HCT116 (cell line): ENCODE data around the gene BNIP5. TPM values are rescaled to one million over a fixed set of nuclear protein-coding genes. Genes with fewer than 3 reads are reported as not detected.

Experiments used
- ATAC-seq: fragments of 200-7000 bp; cut with Tn5 transposase; 2 replicates; pipeline ENCODE4 v1.9.1; 2020; ENCODE audit warnings: mild to moderate bottlenecking, moderate library complexity
- BruUV-seq: library from RNA; stranded (reverse); fragments of 400-500 nt; replicated peaks from 2 replicates; lab custom pipeline; 2021; lab: Mats Ljungman, UMichigan
- CTCF ChIA-PET: fragments of 300-600 bp; sonication (Branson Sonifier 250); formaldehyde crosslinking; loops from one replicate; lab custom pipeline; 2021; ENCODE audit warnings: antibody characterized with exemption; lab: Charles Lee
- POLR2A ChIA-PET: fragments of 300-600, 350-600 bp; sonication (Branson Sonifier 250); formaldehyde crosslinking; loops from one replicate; lab custom pipeline; 2021; ENCODE audit warnings: antibody characterized with exemption; lab: Charles Lee
- RAD21 ChIA-PET, 2 experiments: fragments of 300-600 bp; sonication (Branson Sonifier 250); formaldehyde crosslinking; loops; one replicate each; lab custom pipeline; 2023; ENCODE audit warnings: low total read pairs in 2 of 2; ENCODE audit not compliant: uncharacterized antibody in 2 of 2, unreplicated experiment in 2 of 2, low non-redundant PET in 1 of 2; lab: Charles Lee
- DNase-seq: peaks from one replicate; pipeline ENCODE4 v3.0.0-alpha.2; 2010; ENCODE audit warnings: low read depth, low spot score
- H2AFZ ChIP-seq: fragments of 200-600 bp; shearing (Covaris generic), sonication (generic); 2 replicates; pipeline ENCODE4 v1.6.1; 2017; ENCODE audit warnings: low read depth, mixed run types, mixed read lengths, antibody characterized with exemption, low read length; ENCODE audit not compliant: poor library complexity, severe bottlenecking
- H3K27ac ChIP-seq: 2 replicates; pipeline ENCODE4 v1.5.1; 2012; ENCODE audit warnings: low read depth, low read length
- H3K27me3 ChIP-seq: fragments of 200-600 bp; sonication (generic); 2 replicates; pipeline ENCODE4 v1.6.1; 2016; ENCODE audit warnings: mixed run types, low read length, mixed read lengths; ENCODE audit not compliant: insufficient read depth
- H3K36me3 ChIP-seq, 2 experiments: fragments of 200-500 bp in 1 of 2; fragments of 200-600 bp in 1 of 2; sonication (Bioruptor generic) in 1 of 2; sonication (generic) in 1 of 2; 2 replicates each; pipeline versions ENCODE4 v1.5.1 to v1.6.1; 2014 to 2016; ENCODE audit warnings: low read length in 2 of 2, inconsistent platforms in 1 of 2, mixed read lengths in 1 of 2, mixed run types in 1 of 2; ENCODE audit not compliant: insufficient read depth in 2 of 2, control insufficient read depth in 1 of 2
- H3K4me1 ChIP-seq, 2 experiments: fragments of 200-600 bp in 1 of 2; sonication (generic) in 1 of 2; 2 replicates each; pipeline versions ENCODE4 v1.5.1 to v1.6.1; 2012 to 2017; ENCODE audit warnings: low read length in 2 of 2, inconsistent platforms in 1 of 2, mild to moderate bottlenecking in 1 of 2, mixed read lengths in 1 of 2, mixed run types in 1 of 2, moderate library complexity in 1 of 2; ENCODE audit not compliant: insufficient read depth in 2 of 2, control insufficient read depth in 1 of 2
- H3K4me2 ChIP-seq: fragments of 200-600 bp; sonication (generic); 2 replicates; pipeline ENCODE4 v1.6.1; 2017; ENCODE audit warnings: mixed run types, low read length, mixed read lengths
- H3K4me3 ChIP-seq, 2 experiments: fragments of 200-600 bp in 1 of 2; sonication (generic) in 1 of 2; replicated peaks in 1 of 2; 2 replicates each; pipeline ENCODE4 v1.5.1; 2011 to 2016; ENCODE audit warnings: low read length in 2 of 2, control low read depth in 1 of 2, low read depth in 1 of 2, mild to moderate bottlenecking in 1 of 2, mixed read lengths in 1 of 2, mixed run types in 1 of 2
- H3K79me2 ChIP-seq: fragments of 200-600 bp; sonication (generic); 2 replicates; pipeline ENCODE4 v1.6.1; 2017; ENCODE audit warnings: mild to moderate bottlenecking, mixed run types, low read length, moderate library complexity, mixed read lengths; ENCODE audit not compliant: insufficient read depth
- H3K9ac ChIP-seq: fragments of 200-600 bp; sonication (generic); 2 replicates; pipeline ENCODE4 v1.6.1; 2016; ENCODE audit warnings: low read length, mixed read lengths
- H3K9me2 ChIP-seq: fragments of 200-600 bp; sonication (generic), shearing (Covaris generic); 2 replicates; pipeline ENCODE4 v1.6.1; 2017; ENCODE audit warnings: mixed run types, mild to moderate bottlenecking, moderate library complexity; ENCODE audit not compliant: insufficient read depth
- H3K9me3 ChIP-seq, 2 experiments: fragments of 200-500 bp in 1 of 2; fragments of 200-600 bp in 1 of 2; sonication (Bioruptor generic) in 1 of 2; sonication (generic) in 1 of 2; 2 replicates each; pipeline ENCODE4 v1.6.1; 2014 to 2017; ENCODE audit warnings: low read length in 2 of 2, mixed read lengths in 2 of 2, inconsistent platforms in 1 of 2, low read depth in 1 of 2, mild to moderate bottlenecking in 1 of 2, mixed run types in 1 of 2, moderate library complexity in 1 of 2; ENCODE audit not compliant: control insufficient read depth in 1 of 2, insufficient read depth in 1 of 2
- H4K20me1 ChIP-seq: fragments of 200-600 bp; sonication (generic), shearing (Covaris generic); 2 replicates; pipeline ENCODE4 v1.6.1; 2017; ENCODE audit warnings: mixed run types, mild to moderate bottlenecking, moderate library complexity; ENCODE audit not compliant: insufficient read depth
- CBX3 ChIP-seq: IDR thresholded peaks from 2 replicates; pipeline ENCODE4 v1.6.1; 2012; ENCODE audit warnings: low read depth
- EZH2phosphoT487 ChIP-seq: fragments of 200-600 bp; IDR thresholded peaks from 2 replicates; pipeline ENCODE4 v1.6.1; 2018; ENCODE audit warnings: antibody characterized with exemption, borderline replicate concordance
- FOSL1 ChIP-seq: IDR thresholded peaks from 2 replicates; pipeline ENCODE4 v1.6.1; 2012; ENCODE audit warnings: low read depth
- REST ChIP-seq: IDR thresholded peaks from 2 replicates; pipeline ENCODE4 v1.6.1; 2012; ENCODE audit warnings: low read depth
- SP1 ChIP-seq: IDR thresholded peaks from 2 replicates; pipeline ENCODE4 v1.6.1; 2012; ENCODE audit warnings: low read depth
- SRF ChIP-seq: IDR thresholded peaks from 2 replicates; pipeline ENCODE4 v1.6.1; 2012; ENCODE audit warnings: low read depth
- YY1 ChIP-seq: IDR thresholded peaks from 2 replicates; pipeline ENCODE4 v1.6.1; 2011; ENCODE audit warnings: low read length, low read depth, moderate library complexity, mild to moderate bottlenecking; ENCODE audit not compliant: insufficient replicate concordance; ENCODE audit errors: extremely low read depth
- ZNF274 ChIP-seq: fragments of 200-500 bp; sonication (Bioruptor generic); IDR thresholded peaks from 2 replicates; pipeline ENCODE4 v1.6.1; 2014; ENCODE audit warnings: mild to moderate bottlenecking, low read depth, low read length, inconsistent platforms
- intact Hi-C: fragments of 100-400 bp; cut with micrococcal nuclease; formaldehyde crosslinking; loops from 2 replicates; pipeline ENCODE4 v1.10.0; 2022
- total RNA-seq: library from RNA; stranded (reverse); gene quantifications from one replicate; pipeline ENCODE4 v1.2.1, GENCODE V29; 2021; ENCODE audit not compliant: unreplicated experiment

Gene BNIP5
- total RNA-seq, 1 experiment from 2014 or later = not detected

- peaks cover 5 to 13% of the 10 kb centered on the region in 2 experiments for H3K4me1 ChIP-seq
- H3K27ac ChIP-seq = no peak overlapping the region
- H3K4me2 ChIP-seq = no peak overlapping the region
- intact Hi-C loops = no loop called here
- no peaks in the 10 kb centered on the region for H3K9me3 ChIP-seq
- H3K27me3 ChIP-seq = no peaks in the 10 kb centered on the region
- no TSS peak for BruUV-seq
- no peak overlapping the region for H3K4me3 ChIP-seq
- H3K36me3 ChIP-seq = no peaks in the 10 kb centered on the region
- H2AFZ ChIP-seq = no peak overlapping the region
- ChIA-PET CTCF (interaction anchor here (1.4 kb wide), 1 partner anchor 41 kb away, joined by 3 read pairs; no protein-coding TSS in a partner anchor), RAD21 (no interaction called here), POLR2A (no interaction called here)
- no peaks in the 10 kb centered on the region for H3K9me2 ChIP-seq
- no peak for TF ChIP-seq EZH2phosphoT487
- TF ChIP-seq ZNF274 = no peak
- no peak for TF ChIP-seq SP1
- TF ChIP-seq FOSL1 = no peak
- no peak for TF ChIP-seq SRF
- TF ChIP-seq REST = no peak
- TF ChIP-seq CBX3 = no peak
- TF ChIP-seq YY1 = no peak
- DNase-seq (no peak), ATAC-seq (no peak)
- H3K9ac ChIP-seq = no peak overlapping the region
- no peaks in the 10 kb centered on the region for H3K79me2 ChIP-seq
- H4K20me1 ChIP-seq = no peaks in the 10 kb centered on the region
These were observed 6.5 kb upstream of the BNIP5 start for GRCh38 chr6:36343109-36343680.
